ENCODE results near the gene EEFSEC.
A peak's percentile ranks its signal among the peaks of the same experiment; 100 is the strongest.

Gene EEFSEC

DNA sequence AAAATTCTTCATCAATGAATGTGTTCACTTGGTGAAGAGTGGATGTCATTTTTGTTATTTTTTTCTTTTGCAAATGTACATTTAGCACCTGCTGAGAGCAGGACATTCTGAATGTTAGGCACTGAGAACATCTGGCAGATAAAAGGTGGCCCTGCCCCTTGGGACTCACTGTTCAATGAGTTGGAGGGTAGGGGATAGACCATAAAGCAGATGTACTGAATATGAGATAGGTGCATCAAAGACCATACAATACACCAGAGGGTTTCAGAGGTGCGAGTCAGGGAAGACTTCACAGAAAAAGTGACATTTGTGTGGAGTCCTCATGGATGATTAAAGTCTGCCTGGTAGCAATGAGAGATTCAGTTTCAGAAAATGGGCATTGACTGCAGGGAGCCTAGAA is 34.2 kb downstream of the EEFSEC start:
- DNase-seq: no peak

DNA sequence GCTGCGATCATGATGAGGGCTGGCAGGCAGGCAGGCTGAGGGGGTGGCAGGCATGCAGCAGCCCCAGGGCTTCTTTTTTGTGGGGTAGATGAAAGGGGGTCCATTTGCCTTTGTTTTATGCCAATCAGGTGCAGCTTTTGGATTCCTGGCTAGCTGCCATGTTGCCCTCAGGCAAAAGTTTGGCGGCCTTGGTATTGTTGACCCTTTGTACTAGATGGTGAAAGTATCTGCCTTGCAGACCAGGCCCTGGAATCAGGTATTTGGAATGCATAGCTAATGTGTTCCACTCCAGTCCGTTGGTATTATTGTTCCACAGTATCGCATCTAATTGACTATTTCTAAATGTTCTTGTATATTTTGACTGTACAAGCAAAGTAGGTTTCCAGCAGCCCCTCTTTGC is 35.0 kb downstream of the EEFSEC start:
- DNase-seq: no peak

- no peak for DNase-seq
Measured at GRCh38 chr3:128188956-128189355, 35.7 kb downstream of the EEFSEC start.

DNA sequence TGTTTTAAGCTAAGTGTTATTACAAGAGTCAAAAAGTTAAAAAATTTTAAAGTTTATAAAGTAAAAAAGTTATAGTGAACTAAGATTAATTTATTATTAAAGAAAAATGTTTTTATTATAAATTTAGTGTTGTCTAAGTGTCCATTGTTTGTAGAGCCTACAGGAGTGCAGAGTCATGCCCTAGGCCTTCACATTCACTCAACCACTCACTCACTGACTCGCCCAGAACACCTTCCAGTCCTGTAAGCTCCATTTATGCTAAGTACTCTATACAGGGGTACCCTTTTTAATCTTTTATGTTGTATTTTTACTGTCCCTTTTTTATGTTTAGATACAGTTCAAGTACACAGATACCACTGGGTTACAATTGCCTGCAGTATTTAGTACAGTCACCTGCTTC is 37.2 kb downstream of the EEFSEC start:
- no peak for DNase-seq

DNA sequence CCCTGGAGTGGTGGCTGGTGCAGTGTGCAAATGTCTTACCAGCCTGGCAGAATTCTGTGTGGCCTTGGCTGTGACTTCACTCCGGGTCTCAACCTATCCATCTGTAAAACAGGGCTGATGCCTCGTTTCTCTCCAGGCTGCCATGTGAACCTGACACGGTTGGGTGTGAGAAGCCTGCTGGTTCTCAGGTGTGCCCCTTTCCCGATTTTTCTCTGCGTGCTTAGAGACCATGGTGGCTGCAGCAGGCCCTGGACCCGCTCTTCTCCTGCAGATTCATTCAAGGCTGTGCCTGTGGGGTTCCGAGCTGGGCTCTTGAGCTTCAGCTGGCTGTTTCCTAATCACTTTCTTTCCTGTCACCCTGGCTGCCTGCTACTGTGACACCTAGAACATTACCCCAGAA is 38.9 kb downstream of the EEFSEC start:
- no peak for DNase-seq

DNA sequence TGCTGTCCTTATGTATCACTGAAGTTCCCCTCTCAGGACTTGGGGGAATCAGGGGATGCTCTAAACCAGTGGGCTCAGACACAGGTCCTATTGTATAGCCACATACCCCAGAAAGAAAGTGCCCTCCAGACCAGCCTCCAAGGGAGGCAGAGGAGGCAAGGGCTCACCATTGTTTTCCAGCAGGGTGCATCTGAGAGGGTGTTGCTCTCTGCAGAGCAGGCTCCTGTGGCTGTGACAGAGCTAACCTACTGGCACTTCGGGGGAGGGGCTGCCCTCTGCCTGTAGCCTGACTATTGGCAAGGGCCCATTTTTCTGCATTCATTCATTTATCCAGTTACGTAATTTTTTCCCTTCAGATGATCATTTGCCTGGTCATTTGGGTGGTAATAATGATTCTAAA is 39.9 kb downstream of the EEFSEC start:
- no peak for DNase-seq

GRCh38 chr3:128194843-128195242 is 41.6 kb downstream of the EEFSEC start:
- no peak for DNase-seq

DNA sequence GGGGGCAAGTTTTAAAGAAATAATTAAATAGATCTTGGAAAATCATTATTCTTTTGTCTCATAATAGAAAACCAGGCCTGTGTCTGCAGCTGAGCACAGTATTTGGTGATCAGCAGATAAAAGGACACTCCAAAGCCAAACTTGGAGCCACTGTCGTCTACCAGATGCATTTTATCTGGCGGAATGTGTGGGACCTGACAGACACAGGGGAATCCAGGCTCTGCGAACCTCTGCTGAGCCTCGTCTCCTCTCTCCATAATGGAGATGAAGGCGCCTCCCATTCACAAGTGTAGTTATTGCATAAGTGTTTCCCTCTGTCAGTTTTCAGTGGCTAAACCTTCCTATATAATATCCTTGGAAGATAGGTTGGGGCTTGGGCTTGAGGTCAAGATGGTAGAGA is 42.1 kb downstream of the EEFSEC start:
- peak; percentile 32 for DNase-seq

DNA sequence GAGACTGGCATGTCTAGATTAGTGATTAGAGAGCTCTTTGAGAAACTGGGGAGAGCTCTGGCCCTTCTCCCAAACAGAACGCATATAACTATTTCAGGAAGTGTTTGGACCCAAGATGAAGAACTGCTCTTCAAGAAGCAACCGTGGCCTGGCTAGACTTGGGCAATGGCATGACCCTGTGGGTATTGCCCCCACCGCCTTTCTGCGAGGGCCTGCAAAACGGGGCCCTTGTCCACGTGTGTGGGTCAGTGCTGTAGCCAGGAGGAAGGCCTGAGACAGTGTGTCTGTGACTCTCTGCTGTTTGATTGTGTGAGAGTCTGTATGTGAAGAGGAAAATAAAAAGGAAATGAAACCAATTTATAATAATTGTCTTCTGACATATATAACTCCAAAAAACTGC is 42.5 kb downstream of the EEFSEC start:
- DNase-seq: peak; percentile 44

DNA sequence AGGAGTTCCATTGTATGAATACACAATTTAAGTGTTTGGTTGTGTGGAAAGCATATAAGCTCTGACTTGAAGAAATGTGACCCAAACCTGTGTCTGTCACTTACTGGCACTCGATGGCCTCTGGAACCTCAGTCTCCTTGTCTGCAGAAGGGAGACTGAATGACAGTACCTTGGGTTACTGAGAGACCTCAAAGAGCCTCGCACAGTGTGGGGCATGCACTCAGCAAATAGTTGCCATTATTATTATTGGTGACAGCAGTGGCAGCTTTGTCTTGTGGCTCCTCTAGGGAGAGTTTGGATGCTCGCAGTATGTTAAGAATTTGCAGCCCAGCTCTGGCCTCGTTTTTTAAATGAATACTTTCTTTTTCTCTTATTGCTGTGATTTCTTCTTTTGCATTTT is 43.4 kb downstream of the EEFSEC start:
- no peak for DNase-seq

GRCh38 chr3:128197855-128198254 is 44.6 kb downstream of the EEFSEC start:
- DNase-seq: no peak

DNA sequence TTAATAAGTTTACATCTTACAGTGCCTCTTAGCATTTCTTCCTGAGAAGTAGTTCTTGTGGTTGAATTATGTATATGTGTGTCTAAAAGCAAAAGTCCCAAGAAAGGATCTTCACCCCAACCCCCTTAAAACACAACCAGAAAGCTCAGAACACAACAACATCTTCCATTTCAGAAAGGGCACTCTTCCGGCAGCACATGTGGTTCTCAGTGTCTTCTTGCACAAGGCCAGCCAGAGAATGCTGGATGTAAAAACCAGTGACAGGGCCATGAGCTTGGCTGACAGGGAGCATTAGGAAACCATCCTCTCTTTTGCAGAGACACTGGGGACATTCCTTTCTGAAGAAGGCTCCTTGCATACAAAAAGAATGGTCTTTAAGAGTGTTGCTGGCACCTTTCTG is 45.0 kb downstream of the EEFSEC start:
- DNase-seq: no peak

DNA sequence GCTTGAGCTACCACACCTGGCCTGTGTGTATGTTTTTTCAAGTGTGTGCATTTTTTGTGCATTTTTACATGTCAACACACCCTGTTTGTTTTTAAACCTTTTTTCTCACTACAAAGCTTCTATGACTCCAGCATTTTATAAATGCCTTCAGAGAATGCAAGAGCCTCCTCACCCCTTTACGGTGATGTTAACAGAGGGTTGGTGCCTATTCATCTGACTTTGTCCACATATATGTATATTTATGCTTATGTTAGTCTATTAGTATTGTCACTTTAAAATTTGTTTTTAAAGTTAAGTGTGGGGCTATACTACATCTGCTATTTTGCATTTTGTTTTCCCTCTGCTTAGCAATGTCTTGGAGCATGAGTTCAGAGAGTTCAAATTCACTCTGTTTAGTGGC is 45.8 kb downstream of the EEFSEC start:
- no peak for DNase-seq

GRCh38 chr3:128201158-128201755 is 48.0 kb downstream of the EEFSEC start:
- DNase-seq: no peak

GRCh38 chr3:128203169-128203568 is 49.9 kb downstream of the EEFSEC start:
- no peak for DNase-seq

DNA sequence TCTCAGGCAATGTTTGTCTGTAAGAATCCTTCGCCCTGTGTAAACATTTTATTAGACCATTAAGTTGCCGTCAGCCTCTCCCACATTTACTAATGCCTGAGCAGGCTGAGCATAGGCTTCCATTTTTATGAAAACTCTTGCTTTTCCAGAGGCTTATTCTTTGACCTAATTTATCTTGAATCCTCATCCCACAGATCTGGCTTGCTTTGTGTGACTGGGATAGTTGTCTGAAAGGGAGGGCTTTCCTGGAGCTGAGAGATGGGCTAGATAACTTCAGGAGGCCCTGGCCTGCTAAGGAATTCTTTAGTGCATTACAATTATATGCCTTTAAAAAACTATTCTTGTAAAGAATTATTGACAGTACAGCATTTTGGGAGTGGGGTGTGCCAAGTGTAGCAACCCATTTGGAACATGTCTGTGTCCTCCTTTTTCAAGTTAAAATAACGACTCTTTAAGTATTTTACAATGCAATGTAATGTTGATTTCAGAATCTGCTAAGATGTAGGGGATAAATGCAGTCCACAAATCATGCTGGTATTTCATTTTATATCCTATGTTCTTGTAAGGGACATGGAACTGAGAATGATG is 52.4 kb downstream of the EEFSEC start:
- no peak for DNase-seq

GRCh38 chr3:128207951-128208350 is 54.7 kb downstream of the EEFSEC start:
- DNase-seq: no peak

DNA sequence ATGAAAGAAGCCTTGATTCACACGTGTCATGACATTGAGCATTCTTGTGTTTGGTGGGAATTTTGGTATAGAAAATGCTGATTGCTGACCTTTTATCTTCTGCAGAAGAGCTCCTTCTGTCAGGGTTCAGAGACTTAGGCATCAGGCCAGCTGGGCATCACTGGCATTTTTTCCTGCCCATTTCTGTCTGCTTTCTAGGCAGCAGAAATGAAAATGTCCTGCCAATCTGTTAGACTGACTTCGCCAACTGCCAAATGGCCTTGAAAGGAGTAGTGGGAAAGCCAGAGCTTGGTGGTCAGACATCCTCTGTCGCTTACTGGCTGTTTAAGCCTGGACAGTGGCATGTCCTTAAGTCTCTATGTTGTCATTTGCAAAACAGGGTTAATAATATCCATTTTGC is 57.4 kb downstream of the EEFSEC start:
- DNase-seq: no peak

GRCh38 chr3:128214056-128214455 is 60.8 kb downstream of the EEFSEC start:
- no peak for DNase-seq

GRCh38 chr3:128215290-128215689 is 62.0 kb downstream of the EEFSEC start:
- no peak for DNase-seq

GRCh38 chr3:128215800-128216495 is 62.7 kb downstream of the EEFSEC start:
- no peak for DNase-seq

DNA sequence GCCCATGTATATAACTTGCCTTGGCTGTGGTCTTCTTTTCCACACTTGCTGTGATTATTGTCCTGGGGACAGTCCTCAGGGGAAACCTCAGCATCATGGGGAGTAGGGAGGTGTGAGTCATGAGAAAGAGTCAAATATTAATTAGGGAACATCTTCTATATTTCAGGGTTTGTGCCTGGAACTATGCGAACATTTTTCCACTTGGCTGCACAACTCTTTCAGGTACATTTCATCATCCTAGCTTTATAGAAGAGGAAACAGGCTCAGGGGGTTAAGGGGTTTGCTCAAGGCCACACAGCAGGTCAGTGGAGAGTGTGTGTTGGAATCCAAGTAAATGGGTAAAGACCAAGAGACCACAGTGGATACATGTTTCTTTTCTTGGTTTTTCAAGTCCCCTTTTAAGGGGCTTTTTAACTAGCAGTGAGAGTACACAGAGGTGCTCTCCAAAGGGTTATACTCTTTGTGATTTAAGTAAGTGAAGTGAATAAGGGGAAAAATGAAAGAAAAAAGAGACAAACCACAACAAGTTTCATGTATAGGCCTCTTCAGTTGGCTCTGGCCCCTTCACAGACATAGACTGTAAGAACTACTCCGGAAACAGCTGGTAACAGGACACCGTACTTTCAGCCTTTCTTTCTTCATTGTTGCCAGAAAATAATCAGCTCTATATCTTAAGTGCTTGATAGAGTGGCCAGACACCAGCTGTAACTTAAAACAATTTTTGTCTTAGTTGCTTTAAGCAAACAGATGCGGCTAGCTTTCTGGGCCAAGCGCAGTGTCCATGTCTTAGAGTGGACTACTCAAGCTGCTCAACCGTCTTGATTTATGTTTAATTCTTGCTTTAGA is 64.6 kb downstream of the EEFSEC start:
- DNase-seq: no peak

- no peak for DNase-seq
Measured at GRCh38 chr3:128218548-128219257, 65.4 kb downstream of the EEFSEC start.

Data from MV-4-11 (cell line).